ENCODE results near the gene COL4A4. TPM values are rescaled to one million over a fixed set of nuclear protein-coding genes. Genes with fewer than 3 reads are reported as not detected.

The COL4A4 gene
- total RNA-seq, 1 experiment from 2014 or later: under 0.01 TPM

DNA sequence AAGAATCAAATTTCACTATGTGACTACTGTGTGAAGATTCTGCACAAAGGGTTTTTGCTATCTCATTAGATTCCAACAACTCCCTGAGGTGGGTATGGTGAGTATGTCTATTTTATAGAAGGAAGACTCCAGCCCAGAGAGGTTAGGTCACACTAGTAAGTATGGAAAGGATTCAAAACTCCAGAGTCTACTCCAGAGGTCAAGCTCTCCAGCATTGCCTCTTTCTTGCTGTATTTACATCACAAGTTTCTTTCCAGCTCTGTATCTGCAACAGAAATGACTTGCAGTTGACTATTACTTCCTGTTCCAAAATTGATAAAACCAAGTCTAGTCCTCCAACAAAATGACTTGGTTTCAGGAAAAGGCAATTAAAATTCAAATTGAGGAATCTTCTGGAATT lies 2.1 kb downstream of the COL4A4 start:
- no peak for DNase-seq (ENCODE audit: low read depth)

DNA sequence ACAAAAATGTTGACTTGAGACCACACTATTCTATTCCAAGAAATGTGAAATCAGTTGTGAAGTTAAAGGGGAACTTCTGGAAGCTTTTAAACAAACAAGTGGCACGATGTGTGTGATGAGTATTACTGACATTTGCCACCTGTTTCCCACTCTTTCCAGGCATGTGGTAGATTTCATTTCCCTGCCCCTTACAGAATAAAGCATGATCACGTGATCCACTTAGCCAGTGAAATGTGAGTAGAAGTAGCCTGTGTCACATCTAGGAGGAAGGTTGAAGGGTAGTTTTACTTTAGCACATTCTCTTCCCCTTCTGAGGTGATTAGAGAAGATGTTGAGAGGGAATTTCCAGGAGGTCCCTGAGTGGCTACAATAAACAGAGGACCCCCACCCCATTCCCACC lies 3.8 kb downstream of the COL4A4 start:
- DNase-seq (ENCODE audit: low read depth): no peak

DNA sequence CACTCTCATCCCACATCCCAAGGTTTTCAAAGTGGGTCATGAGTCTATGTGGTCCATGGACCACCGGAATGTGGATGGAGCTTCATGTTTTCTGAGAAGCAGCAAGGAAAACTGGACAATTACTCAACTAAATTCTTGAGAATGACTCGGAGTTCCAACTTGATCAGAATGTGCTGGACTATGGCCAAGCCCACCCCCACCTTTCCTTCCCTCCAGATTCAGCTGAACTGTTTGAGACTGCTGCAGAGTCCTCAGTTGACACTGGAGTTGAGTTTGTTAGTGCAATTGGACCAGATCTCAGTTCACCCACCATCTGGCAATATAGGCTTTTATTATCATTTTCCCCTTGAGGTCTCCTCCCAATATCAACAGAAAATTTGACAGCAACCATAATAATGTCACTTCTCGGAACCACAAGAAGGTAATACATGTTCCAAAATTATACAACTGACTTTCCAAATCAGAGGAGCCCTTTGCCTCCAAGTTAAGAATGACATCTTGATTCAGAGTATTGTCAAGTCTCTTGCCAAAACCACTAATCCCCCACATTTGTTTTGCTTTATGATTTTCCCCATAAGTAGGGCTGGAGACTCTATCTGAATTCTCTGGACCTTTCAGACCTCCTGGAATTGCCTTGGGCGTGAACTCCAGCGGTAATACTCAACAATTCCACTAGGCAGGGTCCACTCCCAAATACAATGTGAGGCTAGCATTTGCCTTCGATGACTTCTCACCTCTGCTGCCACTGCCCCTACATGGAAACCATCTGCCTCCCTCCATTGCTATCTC lies 8.8 kb downstream of the COL4A4 start:
- no peak for DNase-seq (ENCODE audit: low read depth)

DNA sequence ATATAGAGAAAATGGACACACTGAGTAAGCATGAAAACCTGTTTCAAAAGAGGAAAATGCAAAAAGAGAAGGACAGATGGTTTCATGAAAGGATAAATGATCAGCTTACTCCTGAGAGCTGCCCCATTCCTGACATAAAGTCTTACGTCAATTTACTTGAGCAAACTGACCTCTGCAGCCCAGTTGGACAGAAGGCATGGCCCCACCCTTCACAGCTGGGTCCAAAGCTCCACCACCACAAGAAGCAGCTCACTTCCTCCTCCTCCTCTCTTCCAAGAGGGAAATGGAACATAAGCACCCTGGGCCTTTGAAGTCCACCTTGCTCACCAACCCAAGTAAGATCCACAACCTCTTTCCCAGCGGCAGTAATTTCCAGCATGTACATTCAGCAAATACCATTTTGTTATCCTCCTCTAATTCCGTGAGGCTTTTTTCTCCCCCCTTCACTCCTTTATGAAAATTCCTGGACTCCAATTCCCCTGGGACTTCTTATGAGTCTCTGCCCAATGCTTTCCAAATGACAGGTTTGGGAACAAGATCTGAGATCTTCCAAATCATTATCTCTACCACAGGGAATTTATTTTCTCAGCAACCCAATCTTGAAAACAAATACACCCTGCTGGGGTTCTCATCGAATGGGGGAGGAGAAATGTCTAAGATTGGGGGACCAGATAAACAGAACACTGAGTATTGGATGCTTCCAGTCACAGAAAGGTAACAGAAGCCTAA lies 10.1 kb downstream of the COL4A4 start:
- no peak for DNase-seq (ENCODE audit: low read depth)

GRCh38 chr2:227153307-227153706 lies 10.7 kb downstream of the COL4A4 start:
- DNase-seq (ENCODE audit: low read depth): no peak

- DNase-seq (ENCODE audit: low read depth): no peak
Measured at GRCh38 chr2:227152093-227152766, 11.8 kb downstream of the COL4A4 start.

GRCh38 chr2:227150222-227150936 lies 13.6 kb downstream of the COL4A4 start:
- no peak for DNase-seq (ENCODE audit: low read depth)

DNA sequence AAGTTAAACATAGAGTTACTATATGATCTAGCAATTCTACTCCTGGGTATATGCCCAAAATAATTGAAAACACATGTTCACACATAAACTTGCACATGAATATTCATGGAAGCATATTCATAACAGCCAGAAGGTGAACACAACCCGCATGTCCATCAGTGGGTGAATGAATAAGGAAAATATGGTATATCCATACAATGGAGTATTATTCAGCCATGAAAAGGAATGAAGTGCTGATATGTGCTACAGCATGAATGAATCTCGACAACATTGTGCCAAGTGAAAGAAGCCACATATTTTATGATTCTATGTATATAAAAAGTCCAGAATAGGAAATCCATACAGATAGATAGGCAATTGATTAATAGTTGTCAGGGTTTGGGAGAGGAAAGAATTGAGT lies 15.9 kb downstream of the COL4A4 start:
- DNase-seq (ENCODE audit: low read depth): no peak

GRCh38 chr2:227147023-227147422 lies 17.0 kb downstream of the COL4A4 start:
- no peak for DNase-seq (ENCODE audit: low read depth)

- no peak for DNase-seq (ENCODE audit: low read depth)
Measured at GRCh38 chr2:227146456-227146855, 17.5 kb downstream of the COL4A4 start.

DNA sequence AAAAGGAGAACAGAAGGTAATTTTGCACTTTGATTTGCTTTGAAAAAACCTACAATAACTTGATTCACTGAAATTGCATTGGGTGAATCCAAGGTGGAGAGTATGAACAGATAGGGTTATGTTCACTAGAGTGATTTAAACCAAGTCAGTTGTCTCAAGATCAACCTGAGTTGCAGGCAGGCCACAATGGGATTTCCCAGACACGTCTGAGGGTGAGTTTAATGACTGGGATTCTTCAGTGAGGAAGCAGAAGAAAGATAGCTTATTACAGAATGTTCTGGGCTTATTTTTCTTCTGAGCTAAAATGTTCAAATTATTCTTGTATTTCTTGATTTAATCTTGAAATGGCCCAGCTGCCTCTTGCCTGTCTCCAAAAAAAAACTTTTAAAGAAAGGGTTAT lies 20.1 kb downstream of the COL4A4 start:
- no peak for DNase-seq (ENCODE audit: low read depth)

DNA sequence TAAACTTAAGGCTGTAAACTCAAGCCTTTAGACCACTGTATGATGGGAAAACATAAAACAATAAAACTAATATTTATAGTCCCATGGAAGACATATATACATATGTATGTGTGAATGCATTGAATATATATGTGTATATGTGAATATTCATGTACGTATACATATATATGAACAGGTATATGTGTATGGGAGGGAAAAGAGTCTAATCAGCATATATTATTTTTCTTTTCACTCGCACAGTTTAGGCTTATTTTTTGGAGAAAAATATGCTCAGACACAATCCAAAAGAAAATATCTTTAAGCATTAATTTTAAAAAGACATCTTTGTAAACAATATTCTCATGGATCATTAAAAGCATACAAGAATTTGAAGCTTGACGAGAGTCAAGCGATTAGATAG lies 22.7 kb downstream of the COL4A4 start:
- DNase-seq (ENCODE audit: low read depth): no peak

DNA sequence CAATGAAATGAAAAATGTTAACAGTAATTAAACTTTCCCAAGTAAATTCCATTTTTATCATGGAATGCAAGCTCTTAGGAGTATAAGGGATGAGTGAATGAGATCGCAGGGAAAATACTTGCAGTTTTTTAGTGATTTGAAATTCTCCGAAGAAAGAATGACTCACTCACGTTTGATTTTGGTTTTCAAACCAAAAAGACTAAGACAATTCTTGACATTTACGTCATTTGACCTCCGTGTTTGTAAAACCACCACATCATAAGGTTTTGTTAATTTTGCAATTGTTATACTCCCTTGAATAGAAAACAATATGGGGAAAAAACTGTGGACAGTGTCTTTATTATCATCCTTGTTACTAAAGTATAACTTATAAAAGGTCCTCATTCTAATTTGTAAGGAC lies 29.4 kb downstream of the COL4A4 start:
- DNase-seq (ENCODE audit: low read depth): no peak

DNA sequence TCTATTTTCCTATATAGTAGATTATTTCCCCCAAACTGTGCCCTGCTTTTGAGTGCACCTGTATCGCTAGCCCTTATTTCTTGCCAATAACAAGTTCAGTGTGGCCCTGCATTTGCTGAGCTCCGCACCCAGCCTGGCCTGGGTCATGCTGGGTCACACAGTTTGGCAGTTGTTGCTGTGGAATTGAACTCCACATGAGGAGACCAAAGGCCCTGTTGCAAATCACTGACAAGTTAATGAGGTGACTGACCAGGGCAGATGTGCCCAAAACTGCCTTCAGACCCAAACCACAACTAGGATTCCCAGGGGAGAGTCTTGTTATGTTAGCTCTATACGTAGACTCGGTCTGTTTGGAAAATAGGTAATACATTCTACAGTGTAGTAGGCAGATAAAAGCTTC lies 31.0 kb downstream of the COL4A4 start:
- DNase-seq (ENCODE audit: low read depth): no peak

DNA sequence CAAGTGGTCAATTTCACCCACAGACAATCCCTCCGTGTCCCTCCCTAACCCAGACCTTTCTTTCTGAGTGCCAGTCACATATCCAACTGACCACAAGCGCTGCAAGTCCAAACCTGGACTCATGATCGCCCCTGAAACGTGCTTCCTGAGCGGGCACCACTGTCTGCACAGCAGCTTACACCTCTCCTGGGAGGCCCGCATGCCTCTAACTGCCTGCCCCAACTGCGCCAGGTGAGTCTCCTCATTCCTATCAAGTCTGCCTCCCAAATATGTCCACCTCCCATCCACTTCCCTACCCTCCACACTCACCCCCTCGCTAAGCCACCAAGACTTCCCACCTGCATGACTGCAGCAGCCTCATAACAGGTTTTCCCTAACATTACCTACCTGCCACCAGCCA lies 33.4 kb downstream of the COL4A4 start:
- DNase-seq (ENCODE audit: low read depth): no peak

DNA sequence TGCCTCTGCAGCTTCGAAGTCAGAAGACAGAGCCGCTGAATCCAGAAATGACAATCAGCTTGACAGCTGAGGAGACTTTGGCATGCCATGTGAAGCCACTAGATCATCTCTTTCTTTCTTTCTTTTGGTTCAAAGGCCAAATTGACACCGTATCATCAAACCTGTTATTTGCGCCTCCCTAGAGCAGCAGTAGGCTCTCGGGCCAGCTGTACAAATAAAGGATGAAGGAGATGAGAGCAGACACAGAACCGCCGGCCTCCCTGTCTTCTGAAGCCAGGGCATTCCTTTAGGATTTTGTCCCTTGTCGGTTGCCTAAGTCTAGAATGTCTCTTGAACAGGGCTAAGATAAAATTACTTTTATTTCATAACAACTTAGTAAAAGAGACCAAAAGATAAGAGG lies 36.8 kb downstream of the COL4A4 start:
- no peak for DNase-seq (ENCODE audit: low read depth)

DNA sequence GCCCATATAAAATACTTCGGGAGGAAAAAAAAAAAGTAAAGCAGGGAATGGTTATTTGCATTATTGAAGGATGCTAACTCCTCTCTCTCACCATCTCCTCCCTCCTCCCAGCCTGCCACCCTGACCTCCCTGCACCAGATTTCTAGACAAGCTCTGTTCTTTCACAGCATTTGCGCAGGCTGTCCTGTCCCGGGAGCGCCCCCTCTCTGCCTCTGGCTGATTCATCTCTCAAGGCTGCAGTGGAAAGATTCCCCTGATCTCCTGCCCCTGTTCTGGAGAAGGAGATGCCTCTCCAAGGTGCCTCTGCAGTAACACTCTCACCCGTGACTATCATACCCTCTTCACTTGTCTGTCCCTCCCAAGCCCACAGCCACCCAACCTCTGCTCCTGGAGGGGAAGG lies 38.5 kb downstream of the COL4A4 start:
- no peak for DNase-seq (ENCODE audit: low read depth)

DNA sequence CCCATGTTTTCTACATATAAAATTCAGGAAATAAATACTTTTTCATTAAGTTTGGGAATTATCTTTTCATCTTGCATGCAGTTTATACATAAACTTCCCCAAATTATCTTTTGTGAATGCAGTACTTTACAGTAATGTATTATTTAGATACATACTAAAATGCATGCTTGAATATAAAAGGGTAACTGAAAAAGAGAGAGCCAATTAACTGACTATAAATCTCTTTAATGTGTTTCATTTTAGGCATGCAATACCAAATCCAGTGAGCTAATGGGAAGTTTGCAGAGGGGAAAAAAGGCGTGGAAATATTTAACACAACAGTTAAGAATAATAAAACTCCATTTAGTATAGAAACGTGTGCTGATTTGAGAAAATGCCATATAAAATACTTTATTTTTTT lies 39.2 kb downstream of the COL4A4 start:
- no peak for DNase-seq (ENCODE audit: low read depth)

DNA sequence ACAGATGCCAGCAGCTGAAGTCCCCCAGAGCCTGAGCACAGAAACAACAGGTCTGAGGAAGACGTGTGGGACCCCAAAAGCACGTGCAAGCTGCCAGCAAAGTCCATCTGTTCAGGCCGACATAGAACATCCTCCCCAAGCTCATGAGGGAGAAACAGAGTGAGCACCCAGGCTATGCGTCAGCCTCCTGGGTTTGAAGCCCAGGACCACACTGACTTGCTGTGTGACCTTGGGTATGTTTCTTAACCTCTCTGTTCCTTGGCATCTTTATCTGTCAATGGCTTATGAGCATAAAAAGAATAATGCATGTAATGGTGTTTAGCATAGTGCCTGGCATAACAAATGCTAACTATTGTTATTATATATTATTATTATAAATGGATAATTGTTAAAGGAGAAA lies 40.3 kb downstream of the COL4A4 start:
- no peak for DNase-seq (ENCODE audit: low read depth)

DNA sequence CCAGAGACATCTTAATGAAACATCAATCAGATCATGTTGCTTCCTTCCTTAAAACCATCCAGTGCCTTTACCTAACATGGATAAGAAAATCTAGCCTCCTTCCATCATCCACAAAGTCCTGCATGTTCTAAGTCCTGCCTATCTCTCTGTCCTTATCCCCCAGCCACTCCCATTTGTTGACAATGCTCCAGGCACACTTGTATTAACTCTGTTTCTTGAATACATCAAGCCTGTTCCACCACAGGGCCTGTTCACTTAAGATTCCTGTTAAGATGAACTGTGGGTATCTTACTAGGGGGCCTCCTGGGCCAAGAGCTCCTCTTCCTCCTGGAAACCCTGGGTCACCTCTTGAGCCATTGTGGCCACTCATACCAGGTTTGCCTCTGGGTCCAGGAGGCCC lies 45.7 kb downstream of the COL4A4 start:
- DNase-seq (ENCODE audit: low read depth): no peak

DNA sequence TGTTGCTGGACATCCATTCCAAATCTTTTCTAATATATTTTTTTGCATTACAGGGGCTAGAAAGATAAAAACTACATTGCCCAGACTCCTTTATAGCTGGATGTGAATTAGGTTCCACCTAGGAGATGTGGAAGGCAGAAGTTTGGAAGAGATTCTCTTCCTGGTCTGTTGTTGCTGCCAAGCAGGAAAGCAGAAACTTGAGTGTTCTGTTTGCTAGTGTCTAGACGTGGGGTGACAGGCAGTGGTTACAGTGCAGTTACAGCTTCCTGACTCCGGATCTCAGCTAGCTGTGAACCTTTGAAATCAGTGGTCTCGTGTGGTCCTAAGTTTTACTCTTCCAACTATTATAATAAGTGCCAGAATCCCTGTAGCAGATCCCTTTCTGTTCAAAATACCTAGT lies 46.2 kb downstream of the COL4A4 start:
- no peak for DNase-seq (ENCODE audit: low read depth)

GRCh38 chr2:227117027-227117426 lies 47.0 kb downstream of the COL4A4 start:
- DNase-seq (ENCODE audit: low read depth): no peak
